GM11168 (cell line): ENCODE data around the gene KIF3B.
"Not testable (repeated sequence)": the region's sequence is repeated elsewhere in the genome, so short reads cannot be mapped to it uniquely, and the experiment has no call there.

Experiments used
- in situ Hi-C: fragments of 300-500 bp; cut with MboI; formaldehyde crosslinking; loops from one replicate; pipeline ENCODE4 v1.12.0; 2022; ENCODE audit warnings: low sequenced_read_pairs; ENCODE audit not compliant: unreplicated experiment

KIF3B gene

GRCh38 chr20:32291166-32291565, 13.7 kb downstream of the KIF3B start:
- in situ Hi-C loops = no loop called here

- in situ Hi-C loops = no loop called here
These were observed 15.1 kb downstream of the KIF3B start for GRCh38 chr20:32292548-32292947.

- in situ Hi-C loops = no loop called here
These were observed 16.6 kb downstream of the KIF3B start for GRCh38 chr20:32294071-32294470.

GRCh38 chr20:32296412-32296811, 19.0 kb downstream of the KIF3B start:
- in situ Hi-C loops = no loop called here

- in situ Hi-C loops = no loop called here
These were observed 19.5 kb downstream of the KIF3B start for GRCh38 chr20:32296819-32297420.

- in situ Hi-C loops = no loop called here
These were observed 20.0 kb downstream of the KIF3B start for GRCh38 chr20:32297439-32297838.

- in situ Hi-C loops = no loop called here
These were observed 23.2 kb downstream of the KIF3B start for GRCh38 chr20:32300647-32301046.

GRCh38 chr20:32301719-32302506, 24.5 kb downstream of the KIF3B start:
- in situ Hi-C loops = no loop called here

GRCh38 chr20:32302507-32302872, 25.0 kb downstream of the KIF3B start:
- in situ Hi-C loops = no loop called here

- in situ Hi-C loops = no loop called here
These were observed 26.8 kb downstream of the KIF3B start for GRCh38 chr20:32304131-32304746.

GRCh38 chr20:32312718-32313424, 35.4 kb downstream of the KIF3B start:
- in situ Hi-C loops = no loop called here

GRCh38 chr20:32314768-32315167, 37.3 kb downstream of the KIF3B start:
- in situ Hi-C loops = no loop called here

GRCh38 chr20:32315399-32315798, 37.9 kb downstream of the KIF3B start:
- in situ Hi-C loops = no loop called here

GRCh38 chr20:32315891-32316290, 38.4 kb downstream of the KIF3B start:
- in situ Hi-C loops = no loop called here

- in situ Hi-C loops = no loop called here
These were observed 39.2 kb downstream of the KIF3B start for GRCh38 chr20:32316667-32317066.

GRCh38 chr20:32319100-32319499, 41.6 kb downstream of the KIF3B start:
- in situ Hi-C loops = no loop called here

GRCh38 chr20:32320305-32320704, 42.9 kb downstream of the KIF3B start:
- in situ Hi-C loops = no loop called here

- in situ Hi-C loops = no loop called here
These were observed 43.9 kb downstream of the KIF3B start for GRCh38 chr20:32321390-32321789.

GRCh38 chr20:32322260-32322659, 44.8 kb downstream of the KIF3B start:
- in situ Hi-C loops = not testable (repeated sequence)

- in situ Hi-C loops = not testable (repeated sequence)
These were observed 46.3 kb downstream of the KIF3B start for GRCh38 chr20:32323761-32324160.
